ENCODE data around the gene IFIT2. TPM values are rescaled to one million over a fixed set of nuclear protein-coding genes. Genes with fewer than 3 reads are reported as not detected.

IFIT2 gene
- total RNA-seq, 4 donors from 2014 or later: 0.41 to 2.1 (median 0.78) TPM

GRCh38 chr10:89308736-89309135, 6.9 kb downstream of the IFIT2 start:
- in situ Hi-C loops (cut with MboI; ENCODE audit: low sequenced_read_pairs in 4 of 4) (no loop called here), intact Hi-C loops (cut with DNase I; ENCODE audit: low total_unique reads) (no loop called here)
- Histone ChIP-seq H3K36me3 (no peaks in the 10 kb centered on the region), H3K9me3 (no peaks in the 10 kb centered on the region), H3K4me1 (peaks cover 1 to 3% of the 10 kb centered on the region in 2 donors), H3K4me3 (no peak overlapping the region), H3K27ac (no peak overlapping the region), H3K27me3 (no peaks in the 10 kb centered on the region)
- TF ChIP-seq POLR2A (IDR thresholded peaks at IDR 0.05): no peak
- TF ChIP-seq CTCF (IDR thresholded peaks at IDR 0.05 in 4 of 5, conservative IDR thresholded peaks at IDR 0.05 in 1 of 5): no peak
- no peak for DNase-seq
- no peak for ATAC-seq

- Histone ChIP-seq H3K36me3 (no peaks in the 10 kb centered on the region), H3K4me3 (no peak overlapping the region), H3K9me3 (no peaks in the 10 kb centered on the region), H3K4me1 (no peaks in the 10 kb centered on the region), H3K27me3 (no peaks in the 10 kb centered on the region), H3K27ac (no peak overlapping the region)
- DNase-seq (no peak), ATAC-seq (no peak)
- TF ChIP-seq POLR2A (IDR thresholded peaks at IDR 0.05) (no peak), CTCF (IDR thresholded peaks at IDR 0.05 in 4 of 5, conservative IDR thresholded peaks at IDR 0.05 in 1 of 5) (no peak)
- in situ Hi-C loops (cut with MboI; ENCODE audit: low sequenced_read_pairs in 4 of 4): no loop called here
- intact Hi-C loops (cut with DNase I; ENCODE audit: low total_unique reads): no loop called here
These were observed 7.6 kb downstream of the IFIT2 start for GRCh38 chr10:89309156-89310055.

GRCh38 chr10:89310056-89310893, 8.4 kb downstream of the IFIT2 start:
- Histone ChIP-seq H3K27ac (no peak overlapping the region), H3K4me1 (no peaks in the 10 kb centered on the region), H3K27me3 (no peaks in the 10 kb centered on the region), H3K36me3 (no peaks in the 10 kb centered on the region), H3K9me3 (no peaks in the 10 kb centered on the region), H3K4me3 (no peak overlapping the region)
- no peak for TF ChIP-seq CTCF (IDR thresholded peaks at IDR 0.05 in 4 of 5, conservative IDR thresholded peaks at IDR 0.05 in 1 of 5)
- TF ChIP-seq POLR2A (IDR thresholded peaks at IDR 0.05): no peak
- DNase-seq (no peak), ATAC-seq (no peak)
- intact Hi-C loops (cut with DNase I; ENCODE audit: low total_unique reads) (no loop called here), in situ Hi-C loops (cut with MboI; ENCODE audit: low sequenced_read_pairs in 4 of 4) (no loop called here)

GRCh38 chr10:89312973-89313372, 11.1 kb downstream of the IFIT2 start:
- H3K36me3 ChIP-seq: no peaks in the 10 kb centered on the region
- H3K9me3 ChIP-seq: no peaks in the 10 kb centered on the region
- in situ Hi-C loops (cut with MboI; ENCODE audit: low sequenced_read_pairs in 4 of 4) (no loop called here), intact Hi-C loops (cut with DNase I; ENCODE audit: low total_unique reads) (no loop called here)
- H3K27me3 ChIP-seq: no peaks in the 10 kb centered on the region
- no peak for TF ChIP-seq POLR2A (IDR thresholded peaks at IDR 0.05)
- no peak for TF ChIP-seq CTCF (IDR thresholded peaks at IDR 0.05 in 4 of 5, conservative IDR thresholded peaks at IDR 0.05 in 1 of 5)
- ATAC-seq: no peak
- no peak overlapping the region for H3K4me3 ChIP-seq
- no peak overlapping the region for H3K27ac ChIP-seq
- DNase-seq: no peak
- no peaks in the 10 kb centered on the region for H3K4me1 ChIP-seq

All from gastrocnemius medialis (tissue), 4 donors.